ENCODE measurements around the gene LCE3A.
"Not testable (repeated sequence)": the region's sequence is repeated elsewhere in the genome, so short reads cannot be mapped to it uniquely, and the experiment has no call there.

LCE3A gene

DNA sequence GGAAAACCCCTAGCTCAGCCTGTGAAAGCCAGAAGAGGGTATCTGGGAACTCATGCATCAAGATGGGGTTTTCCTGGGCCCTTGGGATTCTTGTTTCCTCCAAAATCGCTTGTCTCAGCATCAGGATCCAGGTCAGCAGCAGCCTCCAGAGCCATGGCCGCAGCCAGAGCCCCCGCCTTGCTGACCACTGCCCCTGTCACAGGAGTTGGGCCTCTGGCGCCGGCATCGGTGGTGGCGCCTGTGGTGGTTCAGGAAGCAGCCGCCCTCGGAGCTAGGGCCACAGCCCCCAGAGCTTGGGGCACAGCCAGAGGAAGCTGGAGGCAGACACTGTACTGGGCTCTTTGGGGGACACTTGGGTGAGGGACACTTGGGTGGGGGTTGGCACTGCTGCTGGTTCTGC lies 43.4 kb downstream of the LCE3A start:
- not testable (repeated sequence) for H3K4me3 ChIP-seq (ENCODE audit: low read length); H3K36me3 ChIP-seq (ENCODE audit: control insufficient read depth, insufficient read depth, low read length); H3K27me3 ChIP-seq (ENCODE audit: control insufficient read depth, insufficient read depth, low read length); H3K4me1 ChIP-seq (ENCODE audit: control insufficient read depth, insufficient read depth, low read length); H3K9me3 ChIP-seq (ENCODE audit: control insufficient read depth, insufficient read depth, low read length); H3K27ac ChIP-seq (ENCODE audit: low read length); DNase-seq (ENCODE audit: low read depth, low spot score)
- WGBS (ENCODE audit: insufficient coverage, insufficient read length): no CpG with 5 or more reads among the region's 9 CpGs

DNA sequence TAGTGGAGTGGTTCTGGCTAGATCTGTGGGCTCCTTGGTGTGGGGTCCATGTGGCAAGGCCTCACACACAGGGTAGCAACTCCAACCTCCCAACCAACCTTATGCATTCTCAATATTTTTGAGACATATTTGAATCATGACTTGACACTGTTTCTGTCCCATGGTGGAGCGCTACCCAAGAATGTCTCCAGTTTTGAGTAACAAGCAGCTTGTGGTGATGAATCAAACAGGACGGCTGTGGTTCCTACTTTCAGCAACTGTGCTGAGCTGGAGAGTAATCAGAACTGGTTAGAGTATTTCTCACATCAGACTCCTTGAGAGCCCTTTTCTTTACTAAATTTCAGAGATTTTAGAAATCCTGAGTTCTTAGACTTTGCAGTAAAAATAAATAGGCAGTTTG lies 45.7 kb downstream of the LCE3A start:
- no CpG with 5 or more reads among the region's 2 CpGs for WGBS (ENCODE audit: insufficient coverage, insufficient read length)
- peaks cover 13% of the 10 kb centered on the region for H3K9me3 ChIP-seq (ENCODE audit: control insufficient read depth, insufficient read depth, low read length)
- H3K27me3 ChIP-seq (ENCODE audit: control insufficient read depth, insufficient read depth, low read length): no peaks in the 10 kb centered on the region
- DNase-seq (ENCODE audit: low read depth, low spot score): no peak
- H3K4me1 ChIP-seq (ENCODE audit: control insufficient read depth, insufficient read depth, low read length): no peaks in the 10 kb centered on the region
- H3K4me3 ChIP-seq (ENCODE audit: low read length): no peak overlapping the region
- H3K27ac ChIP-seq (ENCODE audit: low read length): no peak overlapping the region
- no peaks in the 10 kb centered on the region for H3K36me3 ChIP-seq (ENCODE audit: control insufficient read depth, insufficient read depth, low read length)
